HEK293T (cell line): ENCODE results near the gene OPTN.

Experiments
- FOXM1 ChIP-seq: fragments of 450-650 bp; IDR thresholded peaks from 2 replicates; pipeline ENCODE4 v1.6.1; 2017; ENCODE audit warnings: mild to moderate bottlenecking, borderline replicate concordance
- SP1 ChIP-seq: fragments of 450-650 bp; IDR thresholded peaks from 2 replicates; pipeline ENCODE4 v1.6.1; 2017

DNA sequence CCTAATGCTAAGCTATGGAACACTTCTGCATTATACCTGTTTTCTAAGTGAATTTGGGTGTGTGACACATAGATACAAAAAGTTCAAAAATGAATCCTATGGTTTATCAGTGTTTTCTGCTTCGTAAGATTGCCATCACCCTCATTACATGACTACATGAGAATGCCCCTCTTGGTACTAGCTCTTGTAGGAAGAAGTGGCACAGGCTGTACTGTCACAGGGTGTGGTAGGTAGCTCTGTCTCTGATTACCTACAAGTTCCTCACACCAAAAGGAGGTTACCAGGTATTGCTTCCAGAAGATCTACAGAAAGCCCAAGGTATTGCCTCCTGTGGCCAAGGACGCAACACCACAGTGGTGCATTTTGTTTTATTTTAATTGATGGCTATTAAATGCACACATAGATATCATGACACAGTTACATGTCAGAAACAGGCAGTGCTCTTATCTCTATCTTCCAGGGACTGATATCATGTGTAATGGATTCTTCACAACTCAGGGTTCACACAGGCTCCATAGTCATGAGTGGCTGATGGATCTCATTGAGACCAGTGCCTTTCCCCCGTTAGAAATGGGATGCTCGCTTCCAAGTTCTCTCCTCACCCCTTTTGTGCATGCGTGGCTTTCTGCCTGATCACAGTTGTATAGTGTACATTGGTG, 6.6 kb downstream of the OPTN start:
- TF ChIP-seq SP1: no peak
- TF ChIP-seq FOXM1: no peak
